Epidermal melanocyte (primary cell): Measurements from ENCODE around the gene ZNF248.
"Not testable (repeated sequence)": the region's sequence is repeated elsewhere in the genome, so short reads cannot be mapped to it uniquely, and the experiment has no call there.

Experiments used
- DNase-seq: peaks from one replicate; pipeline ENCODE4 v3.0.0; 2011; ENCODE audit warnings: low spot score; ENCODE audit not compliant: insufficient read length

ZNF248 gene

DNA sequence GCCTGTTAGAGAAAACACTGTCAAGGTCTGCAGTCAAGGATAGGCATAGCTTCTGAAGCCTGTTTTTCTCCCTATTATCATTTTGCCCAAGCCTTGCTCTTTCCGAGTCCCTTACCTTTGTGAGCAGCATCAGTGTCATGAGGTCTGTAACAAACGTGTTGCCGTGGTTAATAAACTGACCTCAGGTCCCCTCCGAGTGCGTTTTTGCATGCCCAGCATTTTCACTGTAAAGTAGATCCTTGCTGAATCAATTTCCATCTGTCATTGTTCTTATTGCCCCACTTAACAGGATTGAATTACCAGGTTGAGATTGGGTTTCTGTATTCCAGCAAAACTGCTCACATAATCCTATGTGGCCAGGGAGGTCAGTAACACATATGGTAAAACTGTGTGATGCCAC is 110.3 kb downstream of the ZNF248 start:
- DNase-seq: no peak

GRCh38 chr10:37741831-37742230 is 115.6 kb downstream of the ZNF248 start:
- DNase-seq: no peak

- no peak for DNase-seq
These were observed 118.2 kb downstream of the ZNF248 start for GRCh38 chr10:37739181-37739580.

GRCh38 chr10:37738241-37738640 is 119.2 kb downstream of the ZNF248 start:
- DNase-seq: not testable (repeated sequence)

DNA sequence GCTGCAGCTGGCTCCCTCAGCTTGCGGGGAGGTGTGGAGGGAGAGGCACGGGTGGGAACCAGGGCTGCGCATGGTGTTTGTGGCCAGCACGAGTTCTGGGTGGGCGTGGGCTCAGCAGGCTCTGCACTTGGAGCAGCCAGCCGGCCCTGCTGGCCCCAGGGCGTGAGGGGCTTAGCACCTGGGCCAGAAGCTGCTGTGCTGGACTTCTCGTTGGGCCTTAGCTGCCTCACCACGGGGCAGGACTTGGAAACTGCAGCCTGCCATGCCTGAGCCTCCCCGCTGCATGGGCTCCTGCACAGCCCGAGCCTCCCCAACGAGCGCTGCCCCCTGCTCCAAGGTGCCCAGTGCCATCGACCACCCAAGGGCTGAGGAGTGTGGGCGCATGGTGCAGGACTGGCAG is 120.1 kb downstream of the ZNF248 start:
- DNase-seq: no peak

DNA sequence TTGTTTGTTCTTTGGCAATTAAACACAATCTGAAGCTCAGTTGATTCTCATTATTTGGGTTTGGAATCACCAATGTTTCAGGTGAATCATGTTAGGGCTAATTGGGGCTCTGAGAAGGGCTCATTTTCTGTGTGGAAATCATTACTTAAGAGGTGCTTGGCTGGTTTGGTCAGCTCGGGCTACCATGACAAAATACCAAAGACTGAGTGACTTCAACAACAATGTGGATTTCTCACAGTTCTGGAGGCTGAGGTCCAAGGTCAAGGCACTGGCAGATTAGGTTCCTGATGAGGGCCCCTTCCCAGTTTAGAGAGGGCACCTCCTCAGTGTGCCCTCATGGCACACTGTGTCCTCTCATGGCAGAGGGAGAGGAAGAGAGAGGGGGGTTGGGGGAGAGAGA is 121.3 kb downstream of the ZNF248 start:
- DNase-seq: no peak

DNA sequence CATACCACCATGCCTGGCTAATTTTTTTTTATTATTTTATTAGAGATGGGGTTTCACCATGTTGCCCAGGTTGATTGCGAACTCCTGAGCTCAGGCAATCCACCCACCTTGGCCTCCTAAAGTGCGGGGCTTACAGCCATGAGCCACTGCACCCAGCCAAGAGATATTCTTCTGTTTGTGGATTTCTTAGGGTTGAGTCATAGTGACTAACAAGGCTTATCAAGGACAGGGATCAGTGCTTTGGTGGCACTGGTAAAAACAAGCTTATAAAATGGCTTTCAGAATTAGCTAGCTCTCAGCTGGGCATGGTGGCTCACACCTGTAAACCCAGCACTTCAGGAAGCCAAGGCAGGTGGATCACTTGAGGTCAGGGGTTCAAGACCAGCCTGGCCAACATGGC is 122.4 kb downstream of the ZNF248 start:
- no peak for DNase-seq
